Measurements from ENCODE around the gene NR4A3. TPM values are rescaled to one million over a fixed set of nuclear protein-coding genes. Genes with fewer than 3 reads are reported as not detected.

NR4A3 gene
- polyA plus RNA-seq, 1 donor (not counting 4 experiments of a cell fraction or from before 2014, with no cell fraction given) = 0.16 TPM

DNA sequence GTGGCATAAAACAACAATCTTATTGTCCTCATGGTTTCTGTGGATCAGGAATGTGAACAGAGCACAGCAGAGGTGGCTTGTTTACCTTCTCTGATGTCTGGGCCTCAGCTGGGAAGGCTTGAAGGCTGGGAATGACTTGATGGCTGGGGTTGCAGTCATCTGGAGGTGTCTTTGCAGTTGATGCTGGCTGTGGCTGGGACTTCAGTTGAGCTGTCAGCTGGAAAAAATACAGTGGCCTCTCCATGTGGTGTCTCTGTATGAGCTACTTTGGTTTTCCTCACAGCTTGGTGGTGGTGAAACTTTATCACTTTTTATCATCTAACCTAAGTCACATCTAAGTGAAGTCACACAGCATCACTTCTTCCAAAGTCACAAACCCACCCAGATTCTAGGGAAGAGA is 60.1 kb downstream of the NR4A3 start:
- FAIRE-seq (no peak), DNase-seq (ENCODE audit: low read depth, low spot score) (no peak)
- Histone ChIP-seq H3K9me3 (ENCODE audit: control insufficient read depth, low read depth, low read length) (no peaks in the 10 kb centered on the region), H3K9me1 (ENCODE audit: control insufficient read depth, extremely low read depth, insufficient read depth, low read length) (no peaks in the 10 kb centered on the region), H3K4me2 (ENCODE audit: control insufficient read depth, extremely low read depth, insufficient read depth, low read depth, low read length) (no peak overlapping the region), H4K20me1 (ENCODE audit: control insufficient read depth, extremely low read depth, insufficient read depth, low read length) (no peaks in the 10 kb centered on the region), H2AFZ (ENCODE audit: control insufficient read depth, low read length) (no peak overlapping the region), H3K36me3 (ENCODE audit: control insufficient read depth in 2 of 2, extremely low read depth in 1 of 2, insufficient read depth in 2 of 2, low read length in 2 of 2) (no peaks in the 10 kb centered on the region), H3K27me3 (ENCODE audit: control insufficient read depth, extremely low read depth, insufficient read depth, low read length) (no peaks in the 10 kb centered on the region), H3K27ac (ENCODE audit: control insufficient read depth, insufficient read depth, low read length) (no peak overlapping the region), H3K79me2 (ENCODE audit: control insufficient read depth, insufficient read depth, low read length) (no peaks in the 10 kb centered on the region), H3K9ac (ENCODE audit: control insufficient read depth, extremely low read depth, insufficient read depth, low read length) (no peak overlapping the region), H3K4me3 (ENCODE audit: control insufficient read depth in 2 of 3, extremely low read depth in 1 of 3, insufficient read depth in 2 of 3, low read depth in 1 of 3, low read length in 3 of 3) (no peak overlapping the region), H3K4me1 (ENCODE audit: control insufficient read depth, extremely low read depth, insufficient read depth, low read length) (no peaks in the 10 kb centered on the region)
- TF ChIP-seq EZH2 (IDR thresholded peaks at IDR 0.05; ENCODE audit: low read length) = no peak
- TF ChIP-seq, protein P1, sequence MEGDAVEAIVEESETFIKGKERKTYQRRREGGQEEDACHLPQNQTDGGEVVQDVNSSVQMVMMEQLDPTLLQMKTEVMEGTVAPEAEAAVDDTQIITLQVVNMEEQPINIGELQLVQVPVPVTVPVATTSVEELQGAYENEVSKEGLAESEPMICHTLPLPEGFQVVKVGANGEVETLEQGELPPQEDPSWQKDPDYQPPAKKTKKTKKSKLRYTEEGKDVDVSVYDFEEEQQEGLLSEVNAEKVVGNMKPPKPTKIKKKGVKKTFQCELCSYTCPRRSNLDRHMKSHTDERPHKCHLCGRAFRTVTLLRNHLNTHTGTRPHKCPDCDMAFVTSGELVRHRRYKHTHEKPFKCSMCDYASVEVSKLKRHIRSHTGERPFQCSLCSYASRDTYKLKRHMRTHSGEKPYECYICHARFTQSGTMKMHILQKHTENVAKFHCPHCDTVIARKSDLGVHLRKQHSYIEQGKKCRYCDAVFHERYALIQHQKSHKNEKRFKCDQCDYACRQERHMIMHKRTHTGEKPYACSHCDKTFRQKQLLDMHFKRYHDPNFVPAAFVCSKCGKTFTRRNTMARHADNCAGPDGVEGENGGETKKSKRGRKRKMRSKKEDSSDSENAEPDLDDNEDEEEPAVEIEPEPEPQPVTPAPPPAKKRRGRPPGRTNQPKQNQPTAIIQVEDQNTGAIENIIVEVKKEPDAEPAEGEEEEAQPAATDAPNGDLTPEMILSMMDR (optimal IDR thresholded peaks at IDR 0.05 in 1 of 3, IDR thresholded peaks at IDR 0.05 in 1 of 3, conservative IDR thresholded peaks at IDR 0.05 in 1 of 3; ENCODE audit: extremely low read depth in 1 of 3, insufficient read depth in 2 of 3, low read length in 3 of 3) = no peak
- dilution Hi-C loops (cut with MboI; ENCODE audit: extremely low pct_ligation_motif_present, low sequenced_read_pairs) = no loop called here

DNA sequence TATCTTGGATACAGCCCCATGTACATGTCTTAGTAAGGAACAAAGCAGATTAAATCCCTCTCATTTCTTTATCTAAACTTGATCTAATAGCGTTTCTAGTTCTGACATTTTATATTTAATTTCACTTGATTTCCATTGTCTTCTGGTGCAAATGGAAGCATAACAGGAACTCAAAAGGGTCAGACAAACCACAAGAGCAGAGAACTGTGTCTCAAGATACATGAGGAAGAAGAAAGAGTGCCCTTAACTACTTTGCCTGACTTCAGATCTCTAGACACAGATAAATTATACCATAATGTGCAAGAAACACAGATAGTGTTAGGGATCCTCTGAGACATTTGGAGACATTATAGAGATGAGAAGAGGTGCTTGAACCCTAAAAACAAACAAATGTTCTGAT is 64.1 kb downstream of the NR4A3 start:
- Histone ChIP-seq H3K4me1 (ENCODE audit: control insufficient read depth, extremely low read depth, insufficient read depth, low read length) (no peaks in the 10 kb centered on the region), H3K4me3 (ENCODE audit: control insufficient read depth in 2 of 3, extremely low read depth in 1 of 3, insufficient read depth in 2 of 3, low read depth in 1 of 3, low read length in 3 of 3) (no peak overlapping the region), H2AFZ (ENCODE audit: control insufficient read depth, low read length) (no peak overlapping the region), H3K27me3 (ENCODE audit: control insufficient read depth, extremely low read depth, insufficient read depth, low read length) (no peaks in the 10 kb centered on the region), H3K9me1 (ENCODE audit: control insufficient read depth, extremely low read depth, insufficient read depth, low read length) (no peaks in the 10 kb centered on the region), H3K9me3 (ENCODE audit: control insufficient read depth, low read depth, low read length) (no peaks in the 10 kb centered on the region), H3K79me2 (ENCODE audit: control insufficient read depth, insufficient read depth, low read length) (no peaks in the 10 kb centered on the region), H4K20me1 (ENCODE audit: control insufficient read depth, extremely low read depth, insufficient read depth, low read length) (no peaks in the 10 kb centered on the region), H3K27ac (ENCODE audit: control insufficient read depth, insufficient read depth, low read length) (no peak overlapping the region), H3K36me3 (ENCODE audit: control insufficient read depth in 2 of 2, extremely low read depth in 1 of 2, insufficient read depth in 2 of 2, low read length in 2 of 2) (no peaks in the 10 kb centered on the region), H3K4me2 (ENCODE audit: control insufficient read depth, extremely low read depth, insufficient read depth, low read depth, low read length) (no peak overlapping the region), H3K9ac (ENCODE audit: control insufficient read depth, extremely low read depth, insufficient read depth, low read length) (no peak overlapping the region)
- DNase-seq (ENCODE audit: low read depth, low spot score) (no peak), FAIRE-seq (no peak)
- dilution Hi-C loops (cut with MboI; ENCODE audit: extremely low pct_ligation_motif_present, low sequenced_read_pairs) = no loop called here
- no peak for TF ChIP-seq EZH2 (IDR thresholded peaks at IDR 0.05; ENCODE audit: low read length)
- TF ChIP-seq, protein P1 (optimal IDR thresholded peaks at IDR 0.05 in 1 of 3, IDR thresholded peaks at IDR 0.05 in 1 of 3, conservative IDR thresholded peaks at IDR 0.05 in 1 of 3; ENCODE audit: extremely low read depth in 1 of 3, insufficient read depth in 2 of 3, low read length in 3 of 3) = no peak

Measured in keratinocyte (primary cell).